GM19023 (cell line): ENCODE measurements around the gene SLC25A23.
"Not testable (repeated sequence)": the region's sequence is repeated elsewhere in the genome, so short reads cannot be mapped to it uniquely, and the experiment has no call there.

ENCODE experiments used
- ATAC-seq: cut with Tn5 transposase; IDR thresholded peaks from one replicate; pipeline ENCODE4 v1.9.1; 2021; ENCODE audit warnings: mild to moderate bottlenecking, moderate library complexity; ENCODE audit not compliant: unreplicated experiment

Gene SLC25A23

DNA sequence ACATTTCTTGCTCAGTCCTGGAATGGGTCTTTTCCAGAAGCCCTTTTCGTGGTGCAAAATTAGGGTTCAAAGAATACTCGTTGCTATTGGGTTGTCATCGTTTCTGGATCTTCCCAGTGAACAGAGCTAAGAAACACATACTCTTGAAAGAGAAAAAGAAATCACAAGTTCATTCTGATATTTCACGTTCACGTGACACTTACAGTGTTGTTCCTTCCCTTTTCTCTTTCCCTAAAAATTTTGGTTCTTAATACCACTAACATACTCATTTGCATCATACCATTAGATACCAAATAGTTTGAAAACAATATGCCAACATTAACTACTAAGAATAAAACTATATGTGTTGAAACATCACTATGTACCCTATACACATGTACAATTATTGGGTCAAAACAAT is 53.2 kb downstream of the SLC25A23 start:
- ATAC-seq: no peak

DNA sequence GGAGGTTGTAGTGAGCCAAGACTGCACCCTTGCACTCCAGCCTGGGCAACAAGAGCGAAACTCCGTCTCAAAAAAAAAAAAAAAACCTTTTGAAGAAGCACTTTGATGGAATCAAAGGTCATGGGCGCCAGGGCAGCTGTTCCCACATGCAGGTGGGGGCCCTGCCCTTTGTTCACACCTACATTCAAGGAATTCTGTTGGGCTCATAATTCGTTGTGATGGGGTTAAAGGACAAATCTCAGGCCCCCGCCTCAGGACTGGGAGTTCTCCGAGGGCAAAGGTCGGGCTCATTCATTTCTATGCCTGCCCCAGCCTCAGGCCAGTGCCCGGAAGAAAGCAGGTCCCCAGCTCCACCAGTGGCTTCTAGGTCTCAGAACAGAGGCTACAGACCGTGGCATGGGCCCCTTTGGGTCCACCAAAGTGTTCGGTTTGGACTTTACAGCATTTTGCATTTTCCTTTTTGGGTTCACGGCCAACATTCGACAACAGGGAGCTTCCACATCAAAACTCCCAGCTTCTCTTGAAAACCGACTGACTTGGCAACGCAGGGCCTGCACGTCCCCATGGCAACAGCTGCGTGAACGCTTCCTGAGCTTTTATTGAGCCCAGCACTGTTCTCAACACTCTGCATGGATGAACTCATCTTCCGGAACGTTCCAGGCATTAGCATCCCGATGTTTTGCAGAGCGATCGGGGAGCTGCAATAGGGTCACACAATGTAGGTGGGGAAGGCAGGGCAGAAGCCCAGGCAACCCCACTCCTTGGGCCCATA is 56.6 kb downstream of the SLC25A23 start:
- no peak for ATAC-seq

DNA sequence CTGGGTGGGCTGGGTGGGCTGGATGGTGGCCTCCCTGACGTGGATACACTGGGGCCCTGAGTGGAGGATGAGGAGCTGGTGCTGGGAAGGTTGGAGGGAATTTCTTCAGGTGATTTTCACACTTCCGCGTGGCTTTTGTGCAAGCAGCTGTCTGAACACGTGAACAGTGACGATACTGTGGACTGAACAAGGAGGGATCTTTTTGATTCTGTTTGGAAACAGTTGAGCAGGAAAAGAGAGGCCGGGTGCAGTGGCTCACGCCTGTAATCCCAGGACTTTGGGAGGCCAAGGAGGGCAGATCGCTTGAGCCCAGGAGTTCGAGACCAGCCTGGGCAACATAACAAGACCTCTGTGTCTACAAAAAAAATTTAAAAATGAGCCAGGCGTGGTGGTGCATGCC is 57.5 kb downstream of the SLC25A23 start:
- ATAC-seq: no peak

DNA sequence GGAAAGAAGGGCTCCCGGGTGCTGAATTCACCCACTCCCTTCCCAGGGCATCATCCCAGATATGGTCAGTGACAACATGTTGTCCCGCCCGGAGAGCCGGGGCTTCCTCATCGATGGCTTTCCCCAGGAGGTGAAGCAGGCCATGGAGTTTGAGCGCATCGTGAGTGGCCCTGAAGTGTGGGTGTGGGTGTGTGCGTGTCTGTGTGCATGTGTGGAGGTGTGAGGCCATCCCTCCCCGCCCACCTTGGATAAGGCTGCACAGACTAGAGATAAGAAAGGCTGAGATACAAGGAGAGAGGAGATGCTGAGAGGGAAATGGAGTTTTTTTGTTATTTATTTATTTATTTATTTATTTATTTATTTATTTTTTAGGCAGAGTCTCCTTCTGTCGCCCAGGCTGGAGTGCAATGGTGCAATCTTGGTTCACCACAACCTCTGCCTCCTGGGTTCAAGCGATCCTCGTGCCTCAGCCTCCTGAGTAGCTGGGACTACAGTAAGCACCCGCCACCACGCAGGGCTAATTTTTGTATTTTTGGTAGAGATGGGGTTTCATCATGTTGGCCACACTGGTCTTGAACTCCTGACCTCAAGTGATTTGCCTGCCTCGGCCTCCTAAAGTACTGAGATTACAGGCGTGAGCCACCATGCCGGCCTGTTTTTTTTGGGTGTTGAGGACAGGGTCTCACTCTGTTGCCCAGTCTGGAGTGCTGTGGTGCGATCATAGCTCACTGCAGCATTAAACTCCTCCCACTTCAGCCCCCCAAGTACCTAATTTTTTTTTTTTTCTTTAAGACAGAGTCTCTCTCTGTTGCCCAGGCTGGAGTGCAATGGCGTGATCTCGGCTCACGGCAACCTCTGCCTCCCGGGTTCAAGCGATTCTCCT is 59.3 kb downstream of the SLC25A23 start:
- not testable (repeated sequence) for ATAC-seq

DNA sequence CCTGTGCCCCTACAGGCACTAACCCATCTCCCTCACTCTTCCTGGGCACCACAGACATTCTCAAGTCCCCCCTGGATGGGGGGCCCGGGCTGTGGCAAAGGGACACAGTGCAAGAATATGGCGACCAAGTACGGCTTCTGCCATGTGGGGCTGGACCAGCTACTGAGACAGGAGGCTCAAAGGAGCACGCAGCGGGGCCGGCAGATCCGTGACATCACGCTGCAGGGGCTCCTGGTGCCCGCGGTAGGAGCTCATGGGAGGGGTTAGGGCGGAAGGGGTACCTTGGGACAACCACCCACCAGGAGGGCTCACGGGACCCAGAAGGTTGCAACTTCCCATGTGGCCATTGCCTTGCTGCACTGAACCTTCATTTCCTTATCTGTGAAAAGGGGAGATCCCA is 63.3 kb downstream of the SLC25A23 start:
- no peak for ATAC-seq

DNA sequence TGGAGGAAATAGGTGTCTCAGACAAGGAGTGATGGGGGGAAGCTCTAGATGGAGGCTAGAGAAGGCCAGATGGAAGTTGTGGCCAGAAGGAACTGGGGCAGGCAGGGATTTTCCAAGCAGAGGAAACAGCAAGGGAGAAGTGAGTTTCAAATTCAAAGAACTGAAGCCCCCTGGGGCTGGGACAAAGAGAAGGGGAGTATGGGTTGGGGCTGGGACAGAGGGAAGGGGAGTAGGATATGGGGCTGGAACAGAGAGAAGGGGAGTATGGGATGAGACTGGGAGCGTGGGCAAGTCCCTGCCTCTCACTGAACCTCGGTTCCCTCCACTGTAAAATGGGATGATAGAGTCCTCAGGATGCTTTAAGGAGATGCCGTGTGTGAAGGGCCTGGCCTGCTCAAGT is 64.8 kb downstream of the SLC25A23 start:
- no peak for ATAC-seq

DNA sequence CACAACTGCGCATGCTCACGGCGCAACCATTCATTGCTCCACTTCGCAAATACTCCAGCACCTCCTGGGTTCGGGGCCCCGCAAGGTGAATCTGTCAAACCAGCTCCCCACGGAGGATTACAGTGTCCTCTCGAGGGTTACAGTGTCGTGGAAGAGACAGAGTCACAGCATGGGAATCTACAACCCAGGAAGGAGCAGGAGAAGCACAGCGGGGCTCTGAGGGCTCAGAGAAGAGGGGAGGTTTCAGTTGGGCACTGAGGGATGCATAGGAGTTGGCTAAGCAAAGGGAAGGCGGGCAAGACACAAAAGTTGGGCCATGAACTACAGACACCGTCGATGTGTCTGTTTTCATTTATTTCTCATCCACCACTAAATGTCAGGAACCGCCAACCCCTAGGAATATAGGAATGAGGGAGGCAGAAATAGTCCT is 65.6 kb downstream of the SLC25A23 start:
- ATAC-seq: no peak

DNA sequence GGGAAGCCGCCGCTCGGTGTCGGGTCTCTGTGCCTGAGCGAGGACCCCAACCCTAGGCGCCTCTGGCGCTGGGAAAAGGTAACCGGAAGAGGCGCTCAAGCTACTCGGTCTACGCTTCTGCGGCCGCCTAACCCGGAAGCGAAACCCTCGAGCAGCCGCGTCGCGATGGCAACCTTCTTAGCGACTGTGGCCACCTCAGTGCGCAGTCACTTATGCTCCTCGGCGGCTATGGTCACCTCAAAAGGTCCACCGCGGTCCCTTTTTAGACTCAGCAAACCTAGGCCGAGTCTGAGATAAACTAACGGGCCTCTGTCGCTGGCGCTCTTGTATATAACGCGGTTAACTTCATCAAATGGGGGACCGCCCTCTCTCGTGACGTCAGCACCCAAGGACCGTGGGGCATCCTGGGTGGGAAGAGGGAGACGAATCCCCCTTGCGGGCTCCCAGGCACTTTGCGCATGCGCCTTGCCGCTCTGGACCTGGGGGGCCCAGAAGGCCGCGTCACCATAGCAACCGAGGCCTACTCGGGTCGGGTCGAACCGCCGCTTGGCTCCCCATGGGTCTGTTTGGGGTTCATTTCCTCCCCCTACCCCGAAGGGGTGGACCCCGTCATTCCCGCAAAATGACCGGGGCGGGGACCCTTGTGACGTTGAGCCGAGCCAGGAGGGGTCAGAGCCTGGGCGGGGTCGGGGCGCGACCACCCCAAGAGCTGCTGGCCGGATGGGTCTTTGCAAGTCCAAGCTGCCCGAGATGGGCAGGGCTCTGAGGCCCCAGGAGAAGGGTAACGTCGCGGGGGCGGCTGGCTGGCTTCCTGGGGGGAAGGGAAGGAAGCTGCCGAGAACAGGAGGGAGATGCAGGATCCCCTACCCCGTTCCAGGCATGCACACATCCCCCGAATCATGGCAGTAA is 66.3 kb downstream of the SLC25A23 start, which contains the start of gene GTF2F1:
Gene GTF2F1 (minus strand): TSS at position 91 of the 909 bp plus-strand sequence. CDS start 169 bp downstream, outside the sequence.
- ATAC-seq: peak; percentile 81

DNA sequence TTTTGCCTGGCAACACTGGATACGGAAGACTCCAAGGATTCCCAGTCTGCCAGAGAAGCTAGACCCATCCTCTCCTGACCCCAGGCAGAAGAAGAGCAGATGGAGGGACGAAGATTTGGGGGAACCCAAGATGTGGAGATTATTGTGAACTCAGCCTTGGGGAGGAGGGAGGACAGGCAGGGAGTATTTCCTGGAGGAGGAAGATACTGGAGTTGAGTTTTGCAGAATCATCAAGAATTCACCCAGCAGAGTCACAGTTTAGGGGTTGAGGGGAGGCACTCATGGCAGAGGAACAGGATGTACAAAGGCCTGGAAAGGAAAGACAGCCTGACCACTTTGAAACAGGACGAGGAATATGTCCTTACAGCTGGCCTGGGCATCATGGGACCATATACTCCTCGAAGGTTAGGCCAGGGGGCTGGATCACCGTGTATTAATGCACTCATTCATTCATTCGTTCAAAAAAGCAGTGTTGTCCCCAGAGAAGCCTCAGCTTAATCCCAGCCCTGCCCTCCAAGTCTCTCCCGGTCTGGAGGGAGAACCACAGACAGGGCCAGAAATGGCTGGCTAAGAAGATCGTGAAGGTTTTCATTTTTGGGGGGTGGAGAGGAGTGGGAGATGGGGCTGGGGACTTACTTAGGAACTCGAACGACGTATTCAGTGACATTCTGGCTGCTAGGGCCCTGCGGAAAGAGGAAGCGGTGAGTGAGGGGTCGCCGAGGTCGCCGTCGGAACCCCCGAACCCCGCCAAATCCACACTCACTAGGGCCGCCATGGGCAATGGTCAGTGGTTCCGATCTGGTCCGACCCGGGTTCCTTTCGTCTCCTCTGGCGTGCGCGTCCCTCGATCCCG is 67.1 kb downstream of the SLC25A23 start:
- ATAC-seq: no peak
